Transverse colon (tissue), 3 donors: ENCODE results near the gene PRAF2.

ENCODE experiments used
- POLR2A ChIP-seq: fragments of 450-650 bp; IDR thresholded peaks from one replicate; pipeline ENCODE4 v1.6.1; 2016; ENCODE audit warnings: antibody characterized with exemption, mild to moderate bottlenecking, moderate library complexity
- TF ChIP-seq, protein P1 (sequence below), 5 experiments: fragments of 200-600 bp in 3 of 5; fragments of 450-650 bp in 2 of 5; sonication (generic) in 3 of 5; IDR thresholded peaks; 1 replicate in 2 of 5; 2 replicates in 3 of 5; pipeline ENCODE4 v1.5.1; 2016 to 2017; ENCODE audit warnings: antibody characterized with exemption in 5 of 5, inconsistent platforms in 3 of 5, mild to moderate bottlenecking in 2 of 5, moderate library complexity in 1 of 5

DNA sequence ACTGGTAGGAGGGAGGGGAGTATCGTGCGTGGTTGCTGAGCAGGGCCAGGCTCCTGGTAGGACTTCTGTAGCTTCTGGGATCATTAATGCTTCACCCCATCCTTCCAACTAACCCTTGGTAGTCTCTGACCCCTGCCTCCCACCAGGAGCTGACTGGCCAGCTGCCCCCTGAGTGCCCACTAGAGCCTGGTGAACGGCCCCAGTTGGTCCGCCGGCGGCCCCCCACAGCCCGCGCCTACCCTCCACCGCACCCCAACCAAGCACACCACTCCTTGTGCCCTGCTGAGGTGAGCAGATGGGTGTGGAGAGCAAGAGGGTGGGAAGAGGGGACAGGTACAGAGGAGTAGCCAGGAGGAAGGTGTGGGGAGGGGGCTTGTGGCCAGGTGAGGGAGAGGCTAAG lies 10.1 kb downstream of the PRAF2 start:
- TF ChIP-seq, protein P1, sequence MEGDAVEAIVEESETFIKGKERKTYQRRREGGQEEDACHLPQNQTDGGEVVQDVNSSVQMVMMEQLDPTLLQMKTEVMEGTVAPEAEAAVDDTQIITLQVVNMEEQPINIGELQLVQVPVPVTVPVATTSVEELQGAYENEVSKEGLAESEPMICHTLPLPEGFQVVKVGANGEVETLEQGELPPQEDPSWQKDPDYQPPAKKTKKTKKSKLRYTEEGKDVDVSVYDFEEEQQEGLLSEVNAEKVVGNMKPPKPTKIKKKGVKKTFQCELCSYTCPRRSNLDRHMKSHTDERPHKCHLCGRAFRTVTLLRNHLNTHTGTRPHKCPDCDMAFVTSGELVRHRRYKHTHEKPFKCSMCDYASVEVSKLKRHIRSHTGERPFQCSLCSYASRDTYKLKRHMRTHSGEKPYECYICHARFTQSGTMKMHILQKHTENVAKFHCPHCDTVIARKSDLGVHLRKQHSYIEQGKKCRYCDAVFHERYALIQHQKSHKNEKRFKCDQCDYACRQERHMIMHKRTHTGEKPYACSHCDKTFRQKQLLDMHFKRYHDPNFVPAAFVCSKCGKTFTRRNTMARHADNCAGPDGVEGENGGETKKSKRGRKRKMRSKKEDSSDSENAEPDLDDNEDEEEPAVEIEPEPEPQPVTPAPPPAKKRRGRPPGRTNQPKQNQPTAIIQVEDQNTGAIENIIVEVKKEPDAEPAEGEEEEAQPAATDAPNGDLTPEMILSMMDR (IDR thresholded peaks at IDR 0.05): no peak
- TF ChIP-seq POLR2A: no peak
